Esophagus (tissue), 2 donors: Measurements from ENCODE around the gene VAMP4. TPM values are rescaled to one million over a fixed set of nuclear protein-coding genes. Genes with fewer than 3 reads are reported as not detected.

Experiments used
- H3K27ac ChIP-seq, 2 donors: one replicate each; pipeline ENCODE4 v1.5.1; 2013; ENCODE audit warnings: low read depth in 2 of 2, mild to moderate bottlenecking in 2 of 2, inconsistent platforms in 1 of 2, low read length in 1 of 2, moderate library complexity in 1 of 2
- H3K27me3 ChIP-seq, 2 donors: one replicate each; pipeline ENCODE4 v1.6.1; 2013; ENCODE audit warnings: low read length in 2 of 2, control low read depth in 1 of 2, mild to moderate bottlenecking in 1 of 2; ENCODE audit not compliant: insufficient read depth in 2 of 2, control insufficient read depth in 1 of 2
- H3K36me3 ChIP-seq, 2 donors: one replicate each; pipeline ENCODE4 v1.6.1; 2013; ENCODE audit warnings: low read length in 1 of 2; ENCODE audit not compliant: control insufficient read depth in 2 of 2, insufficient read depth in 2 of 2
- H3K4me1 ChIP-seq, 2 donors: one replicate each; pipeline ENCODE4 v1.6.1; 2013; ENCODE audit warnings: low read length in 1 of 2; ENCODE audit not compliant: control insufficient read depth in 2 of 2, insufficient read depth in 2 of 2
- H3K4me3 ChIP-seq, 2 donors: one replicate each; pipeline ENCODE4 v1.5.1; 2013; ENCODE audit warnings: low read length in 2 of 2, mild to moderate bottlenecking in 2 of 2, low read depth in 1 of 2, moderate library complexity in 1 of 2
- H3K9me3 ChIP-seq, 2 donors: one replicate each; pipeline ENCODE4 v1.6.1; 2013; ENCODE audit warnings: mild to moderate bottlenecking in 2 of 2, low read depth in 1 of 2, low read length in 1 of 2, moderate library complexity in 1 of 2; ENCODE audit not compliant: control insufficient read depth in 2 of 2, insufficient read depth in 1 of 2
- WGBS, 2 donors: extraction: QIAGEN DNeasy Blood & Tissue Kit; methylation state at CpG; one replicate each; pipeline ENCODE4 v1.1.7; 2013; 5-methylcytosine and 5-hydroxymethylcytosine counted together
- polyA plus RNA-seq, 2 donors: library from polyadenylated mRNA; stranded (reverse); fragments of 200-250 nt; gene quantifications; one replicate each; pipeline ENCODE4 v1.2.3, GENCODE V29; 2013
- donor health status: healthy with polysubstance abuse.
- donor health status: Bipolar disorder and iron deficiency.

VAMP4 gene, protein sequence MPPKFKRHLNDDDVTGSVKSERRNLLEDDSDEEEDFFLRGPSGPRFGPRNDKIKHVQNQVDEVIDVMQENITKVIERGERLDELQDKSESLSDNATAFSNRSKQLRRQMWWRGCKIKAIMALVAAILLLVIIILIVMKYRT
- polyA plus RNA-seq = 1 to 10 TPM; 5.0 to 5.5 TPM

DNA sequence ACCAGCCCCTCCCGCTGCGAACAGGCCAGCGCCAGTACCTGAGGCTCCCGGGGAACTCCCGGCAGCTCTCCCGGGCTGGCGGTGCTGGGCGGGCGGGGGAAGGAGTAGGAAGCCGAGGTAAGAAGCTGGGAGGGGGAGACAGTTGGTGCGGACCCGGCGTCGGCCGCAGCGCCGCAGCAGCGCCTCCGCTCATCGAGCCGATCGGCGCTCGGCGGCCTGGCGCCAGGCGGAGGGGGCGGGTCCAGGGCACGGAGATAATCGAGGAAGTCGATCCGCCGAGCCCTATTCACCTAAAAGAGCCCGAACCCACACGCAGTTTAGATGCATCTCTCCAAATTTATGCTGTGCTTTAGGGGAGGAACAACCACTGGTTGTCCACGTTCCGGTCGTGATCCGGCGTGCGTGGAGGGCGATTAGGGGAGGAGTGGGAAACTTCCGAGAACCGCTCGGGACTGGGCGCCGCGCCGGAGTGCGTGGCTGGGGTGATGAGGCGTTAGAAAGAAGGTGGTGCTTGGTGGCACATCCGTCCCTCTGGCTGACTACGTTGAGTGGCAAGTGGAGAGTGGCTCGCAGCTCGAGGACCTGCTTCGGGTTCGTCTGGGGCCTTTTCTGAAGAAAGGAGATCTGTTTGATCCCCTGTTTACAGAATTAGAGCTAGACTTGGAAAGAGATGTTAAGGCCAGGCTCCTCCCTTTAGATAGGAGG, at the start of gene VAMP4:
TSS of gene VAMP4 (minus strand) at position 194 of the 705 bp plus-strand sequence. CDS start 3,651 bp downstream, outside the sequence.
- Histone ChIP-seq H3K27me3 (no peaks in the 10 kb centered on the region), H3K4me3 (peak within 1 kb of the TSS; percentile 86 to 87), H3K27ac (peak within 1 kb of the TSS; percentile 96 to 100), H3K36me3 (peaks cover 0 to under 1% of the 10 kb centered on the region in 2 donors), H3K4me1 (no peaks in the 10 kb centered on the region), H3K9me3 (no peaks in the 10 kb centered on the region)
- WGBS, 2 donors = 0 to 1% methylated on average over 57 of the region's 57 CpGs

DNA sequence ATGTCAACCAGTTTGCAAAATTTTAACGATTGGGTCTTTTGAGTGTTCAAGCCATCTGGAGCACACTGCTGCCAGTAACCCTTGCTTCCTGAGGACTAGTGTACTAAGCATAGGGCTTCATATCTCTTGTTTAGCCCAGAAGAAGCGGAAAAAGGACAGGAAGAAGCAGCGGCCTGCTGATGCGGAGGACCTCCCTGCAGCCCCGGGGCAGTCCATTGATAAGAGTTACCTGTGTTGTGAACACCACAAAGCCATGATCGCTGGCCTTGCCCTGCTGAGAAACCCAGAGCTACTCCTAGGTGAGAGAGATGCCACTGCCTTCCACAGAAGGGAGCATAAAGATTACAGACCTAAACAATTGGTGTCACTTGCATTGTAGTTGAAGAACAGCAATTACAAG, 48.5 kb upstream of the VAMP4 start:
- Histone ChIP-seq H3K27me3 (no peaks in the 10 kb centered on the region), H3K36me3 (peaks cover 36 to 43% of the 10 kb centered on the region in 2 donors), H3K4me1 (no peaks in the 10 kb centered on the region), H3K4me3 (no peak overlapping the region), H3K27ac (no peak overlapping the region), H3K9me3 (no peaks in the 10 kb centered on the region)
- WGBS, 2 donors = 92 to 94% methylated on average over 6 of the region's 6 CpGs

DNA sequence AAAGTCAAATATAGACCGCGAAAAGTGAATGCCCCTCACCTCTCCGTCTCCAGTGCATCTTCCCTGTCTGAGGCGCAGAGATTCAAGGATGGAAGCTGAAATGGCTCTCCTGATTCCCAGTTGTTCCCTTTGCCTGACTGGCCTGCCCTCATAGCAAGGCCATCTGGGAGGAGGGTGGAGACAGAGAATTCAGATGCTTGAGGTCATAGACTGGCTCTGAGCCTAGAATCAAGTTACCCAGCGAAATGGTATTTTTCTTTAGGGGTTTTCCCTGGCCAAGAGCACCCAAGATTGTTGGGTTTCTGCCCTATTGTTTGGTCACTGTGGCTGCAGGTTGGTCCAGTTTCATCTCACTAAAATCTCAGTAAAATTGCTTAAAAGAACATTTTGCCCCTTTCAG, 46.8 kb upstream of the VAMP4 start:
- H3K36me3 ChIP-seq = peaks cover 35 to 41% of the 10 kb centered on the region in 2 donors
- H3K4me3 ChIP-seq = no peak overlapping the region
- H3K4me1 ChIP-seq = peaks cover 3 to 6% of the 10 kb centered on the region in 2 donors
- H3K9me3 ChIP-seq = no peaks in the 10 kb centered on the region
- H3K27me3 ChIP-seq = no peaks in the 10 kb centered on the region
- H3K27ac ChIP-seq = no peak overlapping the region
- 82 to 91% methylated on average over 5 of the region's 5 CpGs for WGBS, 2 donors

DNA sequence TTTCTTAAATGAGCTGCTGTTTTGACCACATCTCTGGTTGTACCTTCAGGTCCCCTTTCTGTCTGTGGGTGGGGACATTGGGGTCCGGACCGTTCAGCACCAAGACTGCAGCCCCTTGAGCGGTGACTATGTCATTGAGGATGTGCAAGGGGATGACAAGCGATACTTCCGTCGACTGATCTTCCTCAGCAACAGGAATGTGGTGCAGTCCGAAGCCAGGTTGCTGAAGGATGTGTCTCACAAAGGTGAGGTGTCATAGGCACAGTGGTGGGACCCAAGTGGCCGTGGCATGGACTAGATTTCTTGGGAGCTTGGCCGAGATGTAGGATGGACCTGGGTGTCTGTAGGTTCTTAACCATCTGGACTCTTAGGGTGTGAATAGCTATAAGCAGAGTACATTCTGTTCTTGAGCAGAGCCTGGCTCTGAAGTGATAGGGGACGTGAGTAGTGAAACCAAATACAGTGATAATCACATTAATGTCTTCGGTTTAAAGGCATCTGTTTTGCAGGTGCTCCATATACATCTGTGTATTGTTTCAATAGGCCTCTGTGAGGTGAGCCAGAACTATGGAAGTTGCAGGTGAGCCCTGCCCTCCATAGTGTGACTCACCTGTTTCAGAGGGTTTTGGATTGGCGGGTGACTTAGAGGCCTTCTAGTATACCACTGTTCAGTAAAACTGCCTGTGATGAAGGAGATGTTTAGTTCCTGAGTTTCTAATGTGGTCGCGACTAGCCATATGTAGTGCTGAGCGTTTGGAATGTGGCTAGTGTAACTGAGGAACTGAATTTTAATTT, 46.0 kb upstream of the VAMP4 start:
- 94 to 95% methylated on average over 15 of the region's 15 CpGs for WGBS, 2 donors
- peaks cover 3 to 6% of the 10 kb centered on the region in 2 donors for H3K4me1 ChIP-seq
- no peak overlapping the region for H3K27ac ChIP-seq
- peaks cover 35 to 41% of the 10 kb centered on the region in 2 donors for H3K36me3 ChIP-seq
- no peak overlapping the region for H3K4me3 ChIP-seq
- no peaks in the 10 kb centered on the region for H3K27me3 ChIP-seq
- H3K9me3 ChIP-seq = no peaks in the 10 kb centered on the region

DNA sequence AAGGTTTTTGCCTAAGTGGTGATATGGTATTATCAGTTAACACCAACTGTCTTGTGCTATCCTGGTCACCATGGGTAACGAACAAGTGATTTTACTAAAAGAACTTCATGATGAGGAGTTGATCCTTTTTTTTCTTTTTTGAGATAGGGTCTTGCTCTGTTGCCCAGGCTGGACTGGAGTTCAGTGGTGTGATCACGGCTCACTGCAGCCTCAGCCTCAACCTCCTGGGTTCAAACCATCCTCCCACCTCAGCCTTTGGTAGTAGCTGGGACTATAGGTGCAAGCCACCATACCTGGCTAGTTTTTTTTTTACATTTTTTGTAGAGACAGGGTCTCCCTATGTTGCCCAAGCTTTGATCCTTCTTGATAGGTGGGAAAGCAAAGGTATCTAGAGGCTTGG, 44.7 kb upstream of the VAMP4 start:
- peaks cover 33 to 35% of the 10 kb centered on the region in 2 donors for H3K36me3 ChIP-seq
- H3K4me1 ChIP-seq = peaks cover 3 to 6% of the 10 kb centered on the region in 2 donors
- no peaks in the 10 kb centered on the region for H3K9me3 ChIP-seq
- H3K27ac ChIP-seq = no peak overlapping the region
- no peak overlapping the region for H3K4me3 ChIP-seq
- 92 to 97% methylated on average over 2 of the region's 2 CpGs for WGBS, 2 donors
- no peaks in the 10 kb centered on the region for H3K27me3 ChIP-seq

DNA sequence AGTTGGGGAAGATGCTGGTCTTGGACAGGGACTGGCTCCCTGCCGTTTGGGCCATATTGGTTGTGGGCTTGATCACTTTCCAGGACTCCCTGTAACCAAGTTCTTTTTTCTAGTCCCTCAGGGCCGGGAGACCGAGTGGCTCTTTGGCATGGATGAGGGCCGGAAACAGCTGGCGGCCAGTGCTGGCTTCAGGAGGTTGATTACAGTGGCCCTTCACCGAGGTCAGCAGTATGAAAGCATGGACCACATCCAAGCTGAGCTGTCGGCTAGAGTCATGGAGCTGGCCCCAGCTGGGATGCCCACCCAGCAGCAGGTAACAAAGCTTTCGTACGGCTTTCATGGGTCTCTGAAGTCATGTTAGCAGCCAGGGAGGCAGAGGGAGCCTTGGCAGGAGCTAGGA, 43.9 kb upstream of the VAMP4 start:
- Histone ChIP-seq H3K27me3 (no peaks in the 10 kb centered on the region), H3K27ac (no peak overlapping the region), H3K9me3 (no peaks in the 10 kb centered on the region), H3K4me1 (peaks cover 3 to 6% of the 10 kb centered on the region in 2 donors), H3K36me3 (peaks cover 29% of the 10 kb centered on the region in 2 donors), H3K4me3 (no peak overlapping the region)
- 86 to 88% methylated on average over 9 of the region's 9 CpGs for WGBS, 2 donors

DNA sequence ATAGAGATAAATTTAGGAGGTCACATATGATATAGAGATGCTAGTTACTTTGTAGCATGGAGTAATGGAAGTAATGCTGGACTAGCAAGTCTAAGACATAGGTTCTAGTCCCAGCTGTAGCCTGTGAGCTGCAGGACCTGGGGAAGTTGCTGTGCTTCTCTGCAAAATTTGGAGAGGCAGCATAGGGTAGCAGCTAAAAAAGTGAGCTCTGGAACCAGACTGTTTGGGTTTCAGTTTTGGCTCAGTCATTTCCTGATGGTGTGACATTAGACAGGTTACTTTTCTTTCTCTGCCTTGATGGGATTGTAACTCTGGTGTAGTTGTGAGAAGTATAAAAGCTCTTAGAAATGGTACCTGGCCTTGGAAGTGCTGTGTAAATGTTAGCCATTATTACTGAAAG, 42.9 kb upstream of the VAMP4 start:
- no peaks in the 10 kb centered on the region for H3K27me3 ChIP-seq
- no peak overlapping the region for H3K27ac ChIP-seq
- no peak overlapping the region for H3K4me3 ChIP-seq
- peaks cover 21% of the 10 kb centered on the region in 2 donors for H3K36me3 ChIP-seq
- H3K4me1 ChIP-seq = peaks cover 3 to 6% of the 10 kb centered on the region in 2 donors
- H3K9me3 ChIP-seq = no peaks in the 10 kb centered on the region

DNA sequence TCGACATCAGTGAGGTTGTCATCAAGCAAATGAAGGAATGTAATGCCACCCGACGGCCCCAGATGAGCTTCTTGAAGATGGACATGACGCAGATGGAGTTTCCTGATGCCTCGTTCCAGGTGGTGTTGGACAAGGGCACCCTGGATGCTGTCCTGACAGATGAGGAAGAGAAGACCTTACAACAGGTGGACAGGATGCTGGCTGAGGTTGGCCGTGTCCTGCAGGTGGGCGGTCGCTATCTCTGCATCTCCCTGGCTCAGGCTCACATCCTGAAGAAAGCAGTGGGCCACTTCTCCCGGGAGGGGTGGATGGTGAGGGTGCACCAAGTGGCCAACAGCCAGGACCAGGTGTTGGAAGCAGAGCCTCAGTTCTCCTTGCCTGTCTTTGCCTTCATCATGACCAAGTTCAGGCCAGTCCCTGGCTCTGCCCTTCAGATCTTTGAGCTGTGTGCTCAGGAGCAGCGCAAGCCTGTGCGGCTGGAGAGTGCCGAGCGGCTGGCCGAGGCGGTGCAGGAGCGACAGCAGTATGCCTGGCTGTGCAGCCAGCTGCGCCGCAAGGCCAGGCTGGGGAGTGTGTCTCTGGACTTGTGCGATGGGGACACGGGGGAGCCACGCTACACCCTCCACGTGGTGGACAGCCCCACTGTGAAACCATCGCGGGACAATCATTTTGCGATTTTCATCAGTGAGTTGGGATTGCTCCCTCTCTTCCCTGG, 42.1 kb upstream of the VAMP4 start:
- no peak overlapping the region for H3K27ac ChIP-seq
- H3K4me1 ChIP-seq = peaks cover 3 to 6% of the 10 kb centered on the region in 2 donors
- 93 to 94% methylated on average over 25 of the region's 25 CpGs for WGBS, 2 donors
- no peaks in the 10 kb centered on the region for H3K9me3 ChIP-seq
- no peak overlapping the region for H3K4me3 ChIP-seq
- no peaks in the 10 kb centered on the region for H3K27me3 ChIP-seq
- peaks cover 18 to 21% of the 10 kb centered on the region in 2 donors for H3K36me3 ChIP-seq

DNA sequence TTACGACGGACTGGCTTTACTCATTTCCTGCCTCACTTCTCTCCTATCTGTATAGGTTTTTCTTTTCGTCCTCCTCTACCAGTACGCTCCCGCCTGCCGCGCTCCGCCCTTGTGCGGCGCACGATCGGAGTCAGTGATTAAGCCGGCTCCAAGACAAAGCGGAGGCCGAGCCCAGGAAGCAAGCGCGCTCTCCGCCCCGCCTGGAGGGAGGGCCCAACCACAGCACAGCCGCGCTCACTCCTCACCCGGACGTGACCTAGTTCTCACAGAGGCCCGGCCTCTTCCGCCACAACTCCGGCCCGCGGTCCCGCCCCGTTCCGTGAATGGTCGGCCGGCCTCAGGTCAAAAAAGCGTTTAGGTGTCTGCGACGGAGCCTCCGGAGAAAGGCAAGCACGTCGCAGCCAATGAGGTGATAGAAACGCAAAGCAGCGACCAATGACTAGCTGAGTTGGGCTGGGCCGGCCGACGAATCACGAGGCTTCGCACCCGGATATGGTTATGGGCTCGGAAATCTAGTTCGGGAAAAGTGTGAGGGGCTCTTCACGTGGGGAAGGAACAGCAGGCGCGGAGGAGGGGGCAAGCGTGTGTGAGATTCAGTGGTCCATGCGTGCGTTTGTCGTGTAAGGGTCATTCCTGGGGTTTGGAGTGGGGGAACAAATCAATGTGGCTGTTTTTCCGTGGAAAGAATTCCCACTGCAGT, 39.5 kb upstream of the VAMP4 start, which contains the start of gene METTL13:
TSS of gene METTL13 (plus strand) at position 485 of the 700 bp plus-strand sequence. CDS start 308 bp downstream, outside the sequence.
- peak within 1 kb of the TSS; percentile 73 to 89 for H3K4me3 ChIP-seq
- H3K9me3 ChIP-seq = no peaks in the 10 kb centered on the region
- H3K36me3 ChIP-seq = peaks cover 10 to 14% of the 10 kb centered on the region in 2 donors
- WGBS, 2 donors = 0% methylated on average over 57 of the region's 57 CpGs
- H3K4me1 ChIP-seq = peaks cover 3 to 6% of the 10 kb centered on the region in 2 donors
- peak within 1 kb of the TSS; percentile 90 to 93 for H3K27ac ChIP-seq
- no peaks in the 10 kb centered on the region for H3K27me3 ChIP-seq
